AG09319 (cell line): Measurements from ENCODE around the gene NLRP8.

Source experiments
- DNase-seq: peaks from one replicate; pipeline ENCODE4 v3.0.0-alpha.2; 2010; ENCODE audit warnings: low read depth; ENCODE audit errors: extremely low read depth
- TF ChIP-seq, protein P1 (sequence below): IDR thresholded peaks from 2 replicates; pipeline ENCODE4 v1.5.1; 2011; ENCODE audit warnings: low read depth, mild to moderate bottlenecking, inconsistent platforms, low read length, moderate library complexity

The NLRP8 gene

DNA sequence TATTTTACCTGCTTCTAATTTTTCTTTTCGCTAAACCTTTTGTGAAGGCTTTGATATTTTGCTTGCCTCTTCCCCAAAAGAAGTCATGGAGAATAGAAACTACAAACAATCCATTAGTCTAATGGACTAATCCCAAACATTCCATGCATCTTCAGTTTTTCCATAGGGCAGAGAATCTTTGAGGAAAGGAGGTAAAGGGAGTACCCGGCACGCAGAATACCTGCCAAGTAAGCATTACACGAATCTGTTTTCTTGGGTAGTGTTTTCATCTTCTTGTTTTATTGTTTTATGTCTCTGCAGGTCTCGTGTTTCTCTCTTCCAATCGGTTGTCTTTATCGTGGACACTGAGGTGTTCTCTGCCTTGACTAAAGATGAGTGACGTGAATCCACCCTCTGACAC lies at the start of gene NLRP8:
TSS of gene NLRP8 (plus strand) at position 301 of the 400 bp plus-strand sequence.
- DNase-seq, result no peak
- TF ChIP-seq, protein P1, sequence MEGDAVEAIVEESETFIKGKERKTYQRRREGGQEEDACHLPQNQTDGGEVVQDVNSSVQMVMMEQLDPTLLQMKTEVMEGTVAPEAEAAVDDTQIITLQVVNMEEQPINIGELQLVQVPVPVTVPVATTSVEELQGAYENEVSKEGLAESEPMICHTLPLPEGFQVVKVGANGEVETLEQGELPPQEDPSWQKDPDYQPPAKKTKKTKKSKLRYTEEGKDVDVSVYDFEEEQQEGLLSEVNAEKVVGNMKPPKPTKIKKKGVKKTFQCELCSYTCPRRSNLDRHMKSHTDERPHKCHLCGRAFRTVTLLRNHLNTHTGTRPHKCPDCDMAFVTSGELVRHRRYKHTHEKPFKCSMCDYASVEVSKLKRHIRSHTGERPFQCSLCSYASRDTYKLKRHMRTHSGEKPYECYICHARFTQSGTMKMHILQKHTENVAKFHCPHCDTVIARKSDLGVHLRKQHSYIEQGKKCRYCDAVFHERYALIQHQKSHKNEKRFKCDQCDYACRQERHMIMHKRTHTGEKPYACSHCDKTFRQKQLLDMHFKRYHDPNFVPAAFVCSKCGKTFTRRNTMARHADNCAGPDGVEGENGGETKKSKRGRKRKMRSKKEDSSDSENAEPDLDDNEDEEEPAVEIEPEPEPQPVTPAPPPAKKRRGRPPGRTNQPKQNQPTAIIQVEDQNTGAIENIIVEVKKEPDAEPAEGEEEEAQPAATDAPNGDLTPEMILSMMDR, result no peak

DNA sequence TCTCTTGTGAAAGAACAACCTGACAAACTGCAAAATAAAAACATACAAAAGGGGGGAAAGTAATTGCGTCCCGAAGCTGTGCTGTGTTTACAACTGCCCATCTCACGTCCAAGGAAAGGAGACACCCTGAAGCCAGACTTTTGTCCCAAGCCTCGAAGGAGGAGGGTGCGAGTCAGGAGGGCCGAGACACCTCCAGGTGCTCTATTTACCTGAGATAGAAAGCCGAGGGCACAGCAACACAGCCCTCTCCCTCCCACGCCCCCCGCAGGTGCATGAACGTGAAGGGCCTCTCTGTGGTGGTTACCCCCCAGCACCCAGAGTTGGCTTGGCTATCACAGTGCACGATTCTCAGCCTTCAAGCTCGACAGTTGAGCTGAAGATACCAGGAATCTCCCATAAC lies 48.7 kb upstream of the NLRP8 start:
- TF ChIP-seq, protein P1, result no peak
- DNase-seq, result no peak

DNA sequence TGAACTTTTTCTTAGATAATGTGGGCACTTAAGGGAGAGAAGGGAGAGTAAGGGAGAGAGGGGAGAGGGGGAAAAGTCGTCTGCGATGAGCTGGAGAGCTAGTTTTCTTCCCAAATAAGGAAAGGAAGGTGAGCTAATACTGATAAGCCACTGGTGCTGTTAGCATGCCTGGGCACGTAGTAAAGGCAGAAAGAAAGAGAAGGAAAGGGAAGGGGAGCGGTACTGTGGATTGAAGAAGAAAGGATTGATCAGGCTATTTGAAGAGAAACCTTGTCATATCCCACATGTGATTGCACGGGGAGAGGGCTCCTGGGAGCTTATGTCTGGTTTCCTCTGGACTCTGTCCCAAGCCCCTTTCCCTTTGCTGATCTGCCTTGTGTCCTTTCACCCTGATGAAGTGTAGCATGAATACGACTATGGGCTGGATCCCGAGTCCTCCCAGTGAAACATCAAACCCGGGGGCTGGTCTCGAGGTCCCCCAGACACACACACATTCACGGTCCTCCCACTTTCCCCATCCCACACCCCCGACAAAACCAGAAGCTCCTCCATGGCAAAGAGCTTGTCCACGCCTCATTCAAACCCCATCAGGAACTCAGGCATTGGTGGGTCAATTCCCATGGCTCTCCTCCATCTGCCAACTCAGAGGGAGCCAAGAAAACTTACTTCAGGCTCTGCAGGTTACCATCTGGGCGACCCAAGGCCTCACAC lies 46.1 kb upstream of the NLRP8 start:
- TF ChIP-seq, protein P1, result no peak
- no peak for DNase-seq

DNA sequence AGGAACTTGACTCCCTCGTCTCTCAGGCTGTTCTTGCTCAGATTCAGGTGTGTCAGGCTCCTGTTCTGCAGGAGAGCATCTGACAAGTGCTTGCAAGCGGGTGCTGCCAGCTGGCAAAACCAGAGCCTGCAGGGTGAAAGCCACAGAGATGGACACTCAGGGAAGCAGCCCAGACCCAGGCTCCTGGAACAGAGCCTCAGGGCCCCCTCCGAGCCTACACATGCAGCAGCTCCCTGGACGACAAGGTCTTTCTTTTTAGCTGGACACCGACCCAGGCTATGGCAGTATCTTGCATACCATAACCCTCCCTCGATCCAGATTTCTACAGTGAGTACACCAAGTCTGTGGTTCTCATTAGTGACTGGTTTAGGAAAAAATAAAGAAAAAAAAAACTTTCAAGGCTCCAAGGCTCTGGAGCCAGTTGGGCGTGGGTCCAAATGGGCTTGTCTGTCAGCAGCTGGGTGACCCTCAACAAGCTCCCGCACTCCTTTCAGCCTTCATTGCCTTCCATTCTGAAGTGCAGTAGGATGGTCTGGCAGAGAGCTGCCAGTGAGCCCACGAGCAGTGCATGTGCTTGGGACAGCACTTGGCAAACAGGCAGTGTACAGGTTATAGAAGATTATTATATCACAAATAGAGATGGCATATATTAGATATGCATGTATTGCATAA lies 45.4 kb upstream of the NLRP8 start:
- TF ChIP-seq, protein P1, result no peak
- DNase-seq, result no peak

DNA sequence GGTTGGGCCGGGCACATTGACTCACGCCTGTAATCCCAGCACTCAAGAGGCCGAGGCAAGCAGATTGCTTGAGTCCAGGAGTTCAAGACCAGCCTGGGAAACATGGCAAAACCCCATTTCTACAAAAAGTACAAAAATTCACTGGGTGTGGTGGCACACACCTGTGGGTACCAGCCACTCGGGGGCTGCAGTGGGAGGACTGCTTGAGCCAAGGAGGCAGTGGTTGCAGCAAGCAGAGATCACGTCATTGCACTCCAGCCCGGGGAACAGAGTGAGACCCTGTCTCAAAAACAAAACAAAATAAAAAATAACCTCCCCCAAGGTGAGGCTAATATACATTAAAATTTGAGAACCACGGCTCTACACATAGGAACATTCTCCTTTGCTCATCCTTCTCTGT lies 40.3 kb upstream of the NLRP8 start:
- DNase-seq, result no peak
- TF ChIP-seq, protein P1, result no peak

DNA sequence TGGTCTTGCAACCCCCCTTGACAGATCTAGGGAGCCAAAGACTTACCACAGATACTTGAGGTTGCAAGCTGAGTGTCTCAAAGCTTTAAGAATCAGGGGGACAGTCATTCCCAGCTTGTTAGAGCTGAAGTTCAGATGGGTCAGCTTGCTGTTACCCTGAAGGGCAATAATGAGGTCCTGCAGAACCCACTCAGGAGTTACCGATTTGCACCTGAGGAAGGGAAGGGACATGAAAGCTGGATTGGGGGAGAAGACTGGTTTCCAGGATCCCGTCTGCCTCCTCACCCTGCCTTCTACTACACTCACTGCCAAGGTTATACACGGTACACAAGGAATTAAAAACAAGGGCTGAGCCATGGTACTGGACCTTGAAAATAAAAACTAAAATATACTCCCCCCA lies 39.9 kb upstream of the NLRP8 start:
- TF ChIP-seq, protein P1, result no peak
- no peak for DNase-seq

DNA sequence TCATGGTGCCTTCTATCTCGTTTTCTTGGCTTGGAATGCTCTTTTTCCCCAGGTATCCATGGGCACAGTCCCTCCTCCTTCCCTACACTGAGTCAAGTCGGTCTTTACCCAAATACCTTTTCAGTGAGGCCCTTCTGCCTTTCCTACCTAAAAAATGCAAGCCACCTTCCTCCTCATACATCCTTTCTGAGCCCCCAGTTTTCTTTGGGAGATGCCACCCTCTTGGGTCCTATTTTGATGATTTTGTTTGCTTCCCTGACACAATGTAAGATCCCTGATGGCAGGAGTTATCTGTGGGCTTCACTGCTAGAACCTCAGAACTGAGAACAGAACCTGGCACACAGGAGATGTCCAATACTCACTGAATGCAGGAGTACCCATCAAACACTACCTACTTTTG lies 37.8 kb upstream of the NLRP8 start:
- no peak for DNase-seq
- TF ChIP-seq, protein P1, result no peak
